Loucy (cell line): ENCODE results near the gene ADD1.

Experiments used
- H2AFZ ChIP-seq: fragments of 200-600 bp; sonication (generic); 2 replicates; pipeline ENCODE4 v1.6.0; 2016; ENCODE audit warnings: antibody characterized with exemption, mild to moderate bottlenecking, low read length, moderate library complexity
- H3F3A ChIP-seq: fragments of 200-600 bp; 2 replicates; pipeline ENCODE4 v1.6.0; 2016; ENCODE audit warnings: antibody characterized with exemption, low read depth, mild to moderate bottlenecking
- H3K27me3 ChIP-seq: fragments of 200-600 bp; sonication (generic); 2 replicates; pipeline ENCODE4 v1.6.1; 2014; ENCODE audit warnings: low read length, mild to moderate bottlenecking; ENCODE audit not compliant: insufficient read depth, poor library complexity, severe bottlenecking
- H3K36me3 ChIP-seq: fragments of 200-600 bp; sonication (generic); 2 replicates; pipeline ENCODE4 v1.6.1; 2016; ENCODE audit warnings: low read length; ENCODE audit not compliant: insufficient read depth
- H3K4me1 ChIP-seq: fragments of 200-600 bp; sonication (generic); 2 replicates; pipeline ENCODE4 v1.5.1; 2014; ENCODE audit warnings: low read length, mild to moderate bottlenecking; ENCODE audit not compliant: insufficient read depth, poor library complexity, severe bottlenecking
- H3K4me2 ChIP-seq: fragments of 200-600 bp; sonication (generic); 2 replicates; pipeline ENCODE4 v1.6.0; 2014; ENCODE audit warnings: antibody characterized with exemption, low read length, low read depth, mild to moderate bottlenecking; ENCODE audit not compliant: poor library complexity, severe bottlenecking
- H3K4me3 ChIP-seq: fragments of 200-600 bp; sonication (generic); 2 replicates; pipeline ENCODE4 v1.5.1; 2014; ENCODE audit warnings: low read length, mild to moderate bottlenecking, mixed read lengths; ENCODE audit not compliant: poor library complexity, severe bottlenecking
- H3K79me2 ChIP-seq: fragments of 200-600 bp; sonication (generic); 2 replicates; pipeline ENCODE4 v1.6.1; 2014; ENCODE audit warnings: low read length; ENCODE audit not compliant: insufficient read depth
- H3K9ac ChIP-seq: fragments of 200-600 bp; sonication (generic); 2 replicates; pipeline ENCODE4 v1.6.0; 2014; ENCODE audit warnings: mild to moderate bottlenecking, low read depth, low read length, moderate library complexity; ENCODE audit not compliant: poor library complexity, severe bottlenecking
- H3K9me2 ChIP-seq: fragments of 200-600 bp; sonication (generic); replicated peaks from 2 replicates; pipeline ENCODE4 v1.6.1; 2016; ENCODE audit warnings: low read depth, low read length, mixed read lengths
- H3K9me3 ChIP-seq: fragments of 200-600 bp; sonication (generic); 2 replicates; pipeline ENCODE4 v1.6.1; 2014; ENCODE audit warnings: mild to moderate bottlenecking, antibody characterized with exemption, low read length, low read depth; ENCODE audit not compliant: insufficient read depth
- H4K20me1 ChIP-seq: fragments of 200-600 bp; sonication (generic); 2 replicates; pipeline ENCODE4 v1.6.0; 2014; ENCODE audit warnings: antibody characterized with exemption, low read length, mild to moderate bottlenecking; ENCODE audit not compliant: insufficient read depth, poor library complexity, severe bottlenecking
- CTCF ChIP-seq: fragments of 200-600 bp; sonication (generic); conservative IDR thresholded peaks from 2 replicates; pipeline ENCODE4 v1.5.1; 2014; ENCODE audit warnings: mild to moderate bottlenecking, antibody characterized with exemption, low read length
- EZH2phosphoT487 ChIP-seq: fragments of 200-600 bp; IDR thresholded peaks from 2 replicates; pipeline ENCODE4 v1.6.1; 2018; ENCODE audit warnings: antibody characterized with exemption, mild to moderate bottlenecking, moderate library complexity, borderline replicate concordance

Gene ADD1

GRCh38 chr4:2820216-2820982, 23.2 kb upstream of the ADD1 start:
- Histone ChIP-seq H3K9me3 (no peaks in the 10 kb centered on the region), H3K79me2 (peaks cover 63% of the 10 kb centered on the region), H3F3A (peaks cover 4% of the 10 kb centered on the region; the same call in 1 of the 2 replicates), H2AFZ (no peak overlapping the region), H3K4me1 (peaks cover 43% of the 10 kb centered on the region), H3K27me3 (no peaks in the 10 kb centered on the region), H3K9me2 (no peaks in the 10 kb centered on the region), H3K4me2 (peak overlapping the region; percentile 77), H4K20me1 (peaks cover 53% of the 10 kb centered on the region), H3K4me3 (no peak overlapping the region), H3K36me3 (peaks cover 35% of the 10 kb centered on the region; the same call in 1 of the 2 replicates), H3K9ac (no peak overlapping the region)
- no peak for TF ChIP-seq EZH2phosphoT487
- TF ChIP-seq CTCF: no peak

DNA sequence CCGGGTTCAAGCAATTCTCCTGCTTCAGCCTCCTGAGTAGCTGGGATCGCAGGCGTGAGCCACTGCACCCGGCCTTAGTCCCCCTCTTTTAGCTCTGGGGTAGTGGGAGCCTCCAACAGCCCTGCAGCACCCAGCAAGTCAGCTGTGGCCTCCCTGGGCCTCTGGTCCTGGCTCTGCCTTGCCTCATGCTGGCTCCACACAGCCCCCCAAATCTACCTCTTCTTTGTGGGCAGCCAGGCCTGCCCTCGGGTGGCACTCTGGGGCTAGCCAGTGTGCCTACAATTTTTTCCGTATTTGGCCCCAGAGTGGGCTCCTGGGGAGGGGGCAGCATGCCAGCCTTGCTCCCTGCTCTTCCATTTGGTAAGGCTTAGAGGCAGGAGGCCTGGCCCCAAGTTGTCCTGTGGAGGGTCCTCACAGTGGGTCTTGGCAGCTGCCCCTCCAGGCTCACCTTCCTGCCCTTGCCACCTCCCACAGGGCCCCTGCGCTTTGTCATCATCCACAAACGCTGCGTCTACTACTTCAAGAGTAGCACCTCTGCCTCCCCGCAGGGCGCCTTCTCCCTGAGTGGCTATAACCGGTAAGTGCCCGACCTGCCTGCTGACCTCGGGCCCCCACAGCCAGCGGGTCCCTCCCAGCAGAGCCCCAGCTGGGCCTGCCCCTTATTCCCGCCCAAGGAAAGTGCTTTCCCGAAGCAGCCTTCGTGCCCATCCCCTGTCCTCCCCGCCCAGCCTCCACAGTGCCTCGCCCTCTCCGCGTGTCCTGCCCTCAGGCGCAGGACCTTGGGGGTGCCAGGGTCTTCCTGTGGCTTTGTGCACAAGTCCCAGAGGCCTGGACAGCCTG, 21.0 kb upstream of the ADD1 start:
- H3K36me3 ChIP-seq: peaks cover 56% of the 10 kb centered on the region; the same call in 1 of the 2 replicates
- peaks cover 22% of the 10 kb centered on the region for H3K4me1 ChIP-seq

DNA sequence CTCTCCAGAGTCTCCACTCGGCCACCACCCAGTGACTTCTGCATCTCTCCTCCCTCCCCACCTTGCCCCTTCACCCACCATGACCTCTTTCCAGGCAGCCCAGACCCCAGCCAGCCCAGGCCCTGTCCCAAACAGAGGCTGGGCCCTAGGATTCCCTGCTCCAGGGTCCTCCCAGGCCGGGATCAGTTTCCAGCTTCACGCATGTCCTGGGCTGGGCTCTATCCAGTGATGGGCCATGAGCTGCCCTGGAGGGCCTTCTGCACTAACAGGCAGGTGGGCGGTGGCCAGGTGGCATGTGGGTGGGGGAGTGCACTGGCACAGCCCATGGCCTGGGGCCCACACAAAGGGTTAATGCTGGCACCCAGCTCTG, 20.4 kb upstream of the ADD1 start:
- no peaks in the 10 kb centered on the region for H3F3A ChIP-seq
- peaks cover 38% of the 10 kb centered on the region for H4K20me1 ChIP-seq

More for the DNA sequence above, 21.0 kb upstream of the ADD1 start:
- H3K27me3 ChIP-seq: no peaks in the 10 kb centered on the region
- H2AFZ ChIP-seq: no peak overlapping the region
- H3K4me3 ChIP-seq: no peak overlapping the region
- H3K79me2 ChIP-seq: peaks cover 40% of the 10 kb centered on the region
- no peaks in the 10 kb centered on the region for H3K9me3 ChIP-seq
- H3K9ac ChIP-seq: no peak overlapping the region
- H3K4me2 ChIP-seq: no peak overlapping the region
- H3K9me2 ChIP-seq: no peaks in the 10 kb centered on the region
- H4K20me1 ChIP-seq: peaks cover 42% of the 10 kb centered on the region
- TF ChIP-seq CTCF (no peak), EZH2phosphoT487 (no peak)
- H3F3A ChIP-seq: no peaks in the 10 kb centered on the region

More for the DNA sequence above, 20.4 kb upstream of the ADD1 start:
- TF ChIP-seq EZH2phosphoT487: no peak
- TF ChIP-seq CTCF: no peak
- Histone ChIP-seq H3K27me3 (no peaks in the 10 kb centered on the region), H3K4me2 (no peak overlapping the region), H3K4me1 (peaks cover 19% of the 10 kb centered on the region), H3K4me3 (no peak overlapping the region), H2AFZ (no peak overlapping the region), H3K9me2 (no peaks in the 10 kb centered on the region), H3K36me3 (peaks cover 61% of the 10 kb centered on the region; the same call in 1 of the 2 replicates), H3K79me2 (peaks cover 35% of the 10 kb centered on the region), H3K9ac (no peak overlapping the region), H3K9me3 (no peaks in the 10 kb centered on the region)
